Activated B cell treated with CpG ODN at 0.5 μM for 24 hours (primary cell): Measurements from ENCODE around the gene DNAJC21. TPM values are rescaled to one million over a fixed set of nuclear protein-coding genes. Genes with fewer than 3 reads are reported as not detected.
A peak's percentile ranks its signal among the peaks of the same experiment; 100 is the strongest.

ENCODE experiments used
- ATAC-seq: fragments of 200-7000 bp; cut with Tn5 transposase; one replicate; pipeline ENCODE4 v1.10.0; 2021; ENCODE audit warnings: low read depth, mild to moderate bottlenecking, moderate library complexity
- CTCF ChIA-PET: fragments of 350-600 bp; sonication (Branson Sonifier 250); formaldehyde crosslinking; loops from one replicate; lab custom pipeline; 2021; ENCODE audit warnings: antibody characterized with exemption; lab: Charles Lee
- POLR2A ChIA-PET: fragments of 350-600 bp; sonication (Branson Sonifier 250); formaldehyde crosslinking; loops from one replicate; lab custom pipeline; 2021; ENCODE audit warnings: antibody characterized with exemption; lab: Charles Lee
- DNase-seq: peaks from one replicate; pipeline ENCODE4 v3.0.0; 2022
- H3K27ac Mint-ChIP-seq: one replicate; pipeline ENCODE4 v1.8.0; 2020; ENCODE audit warnings: mixed read lengths
- H3K27me3 Mint-ChIP-seq: one replicate; pipeline ENCODE4 v1.8.0; 2021; ENCODE audit warnings: mixed read lengths
- H3K36me3 Mint-ChIP-seq: one replicate; pipeline ENCODE4 v1.8.0; 2021; ENCODE audit warnings: low read depth, mixed read lengths
- H3K4me1 Mint-ChIP-seq: one replicate; pipeline ENCODE4 v1.8.0; 2021; ENCODE audit warnings: mixed read lengths
- H3K4me3 Mint-ChIP-seq: one replicate; pipeline ENCODE4 v1.8.0; 2020; ENCODE audit warnings: mild to moderate bottlenecking, mixed read lengths
- H3K9me3 Mint-ChIP-seq: one replicate; pipeline ENCODE4 v1.8.0; 2020; ENCODE audit warnings: mixed read lengths
- CTCF ChIP-seq: fragments of 200-600 bp; IDR thresholded peaks from one replicate; pipeline ENCODE4 v1.8.0; 2022; ENCODE audit warnings: antibody characterized with exemption, mild to moderate bottlenecking
- intact Hi-C: fragments of 100-400 bp; cut with micrococcal nuclease; formaldehyde crosslinking; loops from one replicate; pipeline ENCODE4 v1.15.1; 2024
- total RNA-seq: library from RNA; stranded (reverse); gene quantifications from 2 replicates; pipeline ENCODE4 v1.2.3, GENCODE V29; 2022

Gene DNAJC21
- total RNA-seq, 1 donor from 2014 or later, result 44.0 TPM

GRCh38 chr5:34892414-34892813 lies 36.9 kb upstream of the DNAJC21 start:
- Mint-ChIP-seq H3K4me1 (no peaks in the 10 kb centered on the region), H3K27me3 (no peaks in the 10 kb centered on the region), H3K4me3 (no peak overlapping the region), H3K9me3 (no peaks in the 10 kb centered on the region), H3K27ac (no peak overlapping the region), H3K36me3 (no peaks in the 10 kb centered on the region)
- DNase-seq (no peak), ATAC-seq (no peak)
- no peak for TF ChIP-seq CTCF
- ChIA-PET CTCF (no interaction called here), POLR2A (no interaction called here)
- intact Hi-C loops, result no loop called here

GRCh38 chr5:34894716-34895115 lies 34.6 kb upstream of the DNAJC21 start:
- Mint-ChIP-seq H3K9me3 (no peaks in the 10 kb centered on the region), H3K27me3 (no peaks in the 10 kb centered on the region), H3K27ac (no peak overlapping the region), H3K4me1 (no peaks in the 10 kb centered on the region), H3K4me3 (no peak overlapping the region), H3K36me3 (no peaks in the 10 kb centered on the region)
- TF ChIP-seq CTCF, result no peak
- ChIA-PET CTCF (interaction anchor here (4.0 kb wide), 1 partner anchor 371 kb away, joined by 31 read pairs; no protein-coding TSS in a partner anchor), POLR2A (no interaction called here)
- DNase-seq (no peak), ATAC-seq (no peak)
- intact Hi-C loops, result loop anchor here (5.0 kb wide), 1 partner anchor 237 kb away; the partner anchor contains the start of gene RAI14

DNA sequence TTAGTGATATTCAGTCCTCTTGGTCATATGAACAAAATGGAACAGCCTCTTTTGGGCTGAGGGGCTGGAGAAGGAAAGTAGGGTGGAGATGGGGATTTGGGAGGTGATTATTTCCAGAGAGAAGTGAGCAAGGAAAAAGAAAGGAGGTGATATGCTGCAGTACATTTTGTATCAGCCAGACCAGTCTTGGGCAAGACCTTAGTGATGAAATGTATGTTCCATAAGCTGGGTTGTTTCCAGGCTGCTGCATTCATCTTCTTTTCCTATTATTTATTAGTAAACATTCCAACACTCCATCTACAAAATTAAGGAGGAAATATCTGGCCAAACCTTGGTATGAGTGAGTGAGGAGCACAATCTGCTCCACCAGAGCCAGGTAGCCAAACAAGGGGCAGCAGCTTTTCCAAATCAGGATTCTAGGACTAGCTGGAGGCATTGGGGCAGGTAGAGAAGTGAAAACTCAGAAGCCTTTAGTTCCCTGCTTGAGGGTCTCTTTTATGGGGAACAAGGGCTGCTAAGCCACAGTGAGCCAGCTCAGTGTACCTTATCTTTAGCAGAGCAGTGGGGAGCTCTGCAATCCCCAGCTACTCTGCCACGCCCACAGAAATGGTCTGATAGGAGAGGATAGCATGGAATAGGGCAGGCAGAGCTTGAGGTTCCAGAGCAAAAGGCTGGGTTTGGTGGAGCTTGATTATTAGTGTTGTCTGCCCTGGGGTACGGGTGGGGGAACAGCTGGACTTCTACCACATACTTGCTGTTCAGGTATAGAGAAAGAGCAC lies 33.5 kb upstream of the DNAJC21 start:
- ChIA-PET CTCF (interaction anchor here (0.6 to 5.5 kb wide), 5 partner anchors 57 to 421 kb away, joined by 3 to 50 read pairs (median 3); partner anchors contain the start of gene TTC23L), POLR2A (no interaction called here)
- no peaks in the 10 kb centered on the region for H3K9me3 Mint-ChIP-seq
- no peak for ATAC-seq
- no peak for TF ChIP-seq CTCF
- no peaks in the 10 kb centered on the region for H3K4me1 Mint-ChIP-seq
- H3K36me3 Mint-ChIP-seq, result no peaks in the 10 kb centered on the region
- H3K4me3 Mint-ChIP-seq, result no peak overlapping the region
- no peaks in the 10 kb centered on the region for H3K27me3 Mint-ChIP-seq
- H3K27ac Mint-ChIP-seq, result no peak overlapping the region
- intact Hi-C loops, result loop anchor here (5.0 kb wide), 1 partner anchor 239 kb away; the partner anchor contains the start of gene RAI14
- DNase-seq, result no peak

GRCh38 chr5:34897646-34898045 lies 31.7 kb upstream of the DNAJC21 start:
- Mint-ChIP-seq H3K4me1 (no peaks in the 10 kb centered on the region), H3K27ac (no peak overlapping the region), H3K9me3 (no peaks in the 10 kb centered on the region), H3K4me3 (no peak overlapping the region), H3K36me3 (peaks cover 6% of the 10 kb centered on the region), H3K27me3 (no peaks in the 10 kb centered on the region)
- TF ChIP-seq CTCF, result no peak
- POLR2A ChIA-PET, result no interaction called here
- no peak for DNase-seq
- intact Hi-C loops, result loop anchor here (1.0 to 5.0 kb wide), 5 partner anchors 154 to 423 kb away; partner anchors contain the start of gene RAI14
- CTCF ChIA-PET, result interaction anchor here (0.6 to 5.5 kb wide), 12 partner anchors 11 to 423 kb away, joined by 3 to 73 read pairs (median 6); partner anchors contain the start of gene TTC23L
- no peak for ATAC-seq

- intact Hi-C loops, result loop anchor here (1.0 to 5.0 kb wide), 5 partner anchors 155 to 424 kb away; partner anchors contain the start of gene RAI14
- ChIA-PET POLR2A (no interaction called here), CTCF (interaction anchor here (0.7 to 5.5 kb wide), 16 partner anchors 9 to 430 kb away, joined by 3 to 73 read pairs (median 4); partner anchors contain the start of gene TTC23L)
- peak; percentile 27 for DNase-seq
- TF ChIP-seq CTCF, result no peak
- peak; percentile 85 for ATAC-seq
- Mint-ChIP-seq H3K36me3 (peaks cover 7% of the 10 kb centered on the region), H3K4me1 (no peaks in the 10 kb centered on the region), H3K4me3 (no peak overlapping the region), H3K27ac (no peak overlapping the region), H3K9me3 (no peaks in the 10 kb centered on the region), H3K27me3 (no peaks in the 10 kb centered on the region)
These were observed 31.0 kb upstream of the DNAJC21 start for GRCh38 chr5:34898258-34898895.
